ENCODE results near the gene PRUNE2.

The PRUNE2 gene

GRCh38 chr9:76895186-76895585 is 10.7 kb downstream of the PRUNE2 start:
- POLR2A ChIA-PET: no interaction called here
- no peak for DNase-seq (ENCODE audit: extremely low spot score)
- CTCF ChIA-PET: no interaction called here
- TF ChIP-seq CTCF (IDR thresholded peaks at IDR 0.05; ENCODE audit: control extremely low read depth, extremely low read depth, low read depth, missing control alignments): no peak

DNA sequence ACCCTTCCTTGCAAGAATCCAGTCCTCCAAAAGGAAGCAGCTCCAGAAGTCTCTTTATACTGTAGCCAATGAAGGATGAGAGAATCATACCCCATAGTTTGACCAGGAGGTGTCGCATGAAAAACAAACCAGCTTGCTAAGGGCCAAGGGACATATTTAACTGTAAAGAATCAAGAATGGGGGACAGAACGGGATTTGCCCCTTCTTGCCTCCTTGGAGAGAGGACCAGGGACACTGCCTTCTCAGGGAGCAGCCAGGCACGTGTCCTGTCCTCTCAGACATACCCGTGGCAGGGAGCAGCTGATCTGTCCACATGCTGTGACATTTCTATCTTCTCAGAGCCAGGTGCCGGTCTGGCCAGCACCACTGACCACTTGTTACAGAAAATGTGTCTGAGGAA is 11.7 kb downstream of the PRUNE2 start:
- ChIA-PET POLR2A (no interaction called here), CTCF (no interaction called here)
- no peak for TF ChIP-seq CTCF (IDR thresholded peaks at IDR 0.05; ENCODE audit: control extremely low read depth, extremely low read depth, low read depth, missing control alignments)
- no peak for DNase-seq (ENCODE audit: extremely low spot score)

GRCh38 chr9:76893395-76893932 is 12.4 kb downstream of the PRUNE2 start:
- POLR2A ChIA-PET: no interaction called here
- TF ChIP-seq CTCF (IDR thresholded peaks at IDR 0.05; ENCODE audit: control extremely low read depth, extremely low read depth, low read depth, missing control alignments): no peak
- CTCF ChIA-PET: no interaction called here
- no peak for DNase-seq (ENCODE audit: extremely low spot score)

GRCh38 chr9:76891874-76892273 is 14.0 kb downstream of the PRUNE2 start:
- CTCF ChIA-PET: no interaction called here
- DNase-seq (ENCODE audit: extremely low spot score): no peak
- no peak for TF ChIP-seq CTCF (IDR thresholded peaks at IDR 0.05; ENCODE audit: control extremely low read depth, extremely low read depth, low read depth, missing control alignments)
- POLR2A ChIA-PET: no interaction called here

- POLR2A ChIA-PET: no interaction called here
- CTCF ChIA-PET: no interaction called here
- TF ChIP-seq CTCF (IDR thresholded peaks at IDR 0.05; ENCODE audit: control extremely low read depth, extremely low read depth, low read depth, missing control alignments): no peak
- DNase-seq (ENCODE audit: extremely low spot score): no peak
These were observed 14.6 kb downstream of the PRUNE2 start for GRCh38 chr9:76891279-76891678.

DNA sequence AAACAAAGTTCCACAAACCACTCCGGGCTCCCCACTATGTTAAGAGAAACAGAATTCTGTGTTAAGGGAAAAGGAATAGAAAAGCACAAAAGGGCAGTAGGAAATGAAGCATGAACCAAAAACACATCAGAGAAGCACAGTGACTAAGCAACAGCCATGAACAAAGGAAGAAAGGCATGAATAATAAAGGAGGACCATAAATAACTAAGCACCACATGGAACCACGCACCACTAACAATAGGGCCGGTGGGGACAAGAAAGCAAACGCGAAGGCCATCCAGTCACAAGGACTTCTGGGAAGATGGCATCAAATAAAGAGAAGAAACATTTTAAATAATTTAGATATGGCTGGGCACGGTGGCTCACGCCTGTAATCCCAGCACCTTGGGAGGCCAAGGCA is 18.0 kb downstream of the PRUNE2 start:
- POLR2A ChIA-PET: no interaction called here
- TF ChIP-seq CTCF (IDR thresholded peaks at IDR 0.05; ENCODE audit: control extremely low read depth, extremely low read depth, low read depth, missing control alignments): no peak
- CTCF ChIA-PET: no interaction called here
- DNase-seq (ENCODE audit: extremely low spot score): no peak

Measured in GM10248 (cell line).